ENCODE measurements around the gene UQCC2.

DNA sequence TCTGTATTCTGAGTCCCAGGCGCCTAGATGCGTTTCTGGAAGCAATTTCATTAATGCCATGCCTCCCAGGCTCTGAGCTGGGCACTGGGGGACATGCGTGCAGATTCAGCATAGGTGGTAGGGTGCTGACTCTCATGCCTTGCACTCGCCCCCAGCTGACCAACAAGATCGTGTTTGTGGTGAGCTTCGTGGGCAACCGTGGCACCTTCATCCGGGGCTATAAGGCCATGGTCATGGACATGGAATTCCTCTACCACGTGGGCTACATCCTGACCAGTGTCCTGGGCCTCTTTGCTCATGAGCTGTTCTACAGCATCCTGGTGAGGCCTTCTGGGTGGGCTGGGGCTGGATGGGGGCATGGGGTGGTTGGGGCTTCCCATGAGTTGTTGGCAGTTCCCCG is 21.6 kb downstream of the UQCC2 start:
- TF ChIP-seq, protein P1, sequence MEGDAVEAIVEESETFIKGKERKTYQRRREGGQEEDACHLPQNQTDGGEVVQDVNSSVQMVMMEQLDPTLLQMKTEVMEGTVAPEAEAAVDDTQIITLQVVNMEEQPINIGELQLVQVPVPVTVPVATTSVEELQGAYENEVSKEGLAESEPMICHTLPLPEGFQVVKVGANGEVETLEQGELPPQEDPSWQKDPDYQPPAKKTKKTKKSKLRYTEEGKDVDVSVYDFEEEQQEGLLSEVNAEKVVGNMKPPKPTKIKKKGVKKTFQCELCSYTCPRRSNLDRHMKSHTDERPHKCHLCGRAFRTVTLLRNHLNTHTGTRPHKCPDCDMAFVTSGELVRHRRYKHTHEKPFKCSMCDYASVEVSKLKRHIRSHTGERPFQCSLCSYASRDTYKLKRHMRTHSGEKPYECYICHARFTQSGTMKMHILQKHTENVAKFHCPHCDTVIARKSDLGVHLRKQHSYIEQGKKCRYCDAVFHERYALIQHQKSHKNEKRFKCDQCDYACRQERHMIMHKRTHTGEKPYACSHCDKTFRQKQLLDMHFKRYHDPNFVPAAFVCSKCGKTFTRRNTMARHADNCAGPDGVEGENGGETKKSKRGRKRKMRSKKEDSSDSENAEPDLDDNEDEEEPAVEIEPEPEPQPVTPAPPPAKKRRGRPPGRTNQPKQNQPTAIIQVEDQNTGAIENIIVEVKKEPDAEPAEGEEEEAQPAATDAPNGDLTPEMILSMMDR (IDR thresholded peaks at IDR 0.05) = no peak
- TF ChIP-seq CHD2 (IDR thresholded peaks at IDR 0.05; ENCODE audit: low read length, partially characterized antibody) (no peak), POLR2AphosphoS5 (IDR thresholded peaks at IDR 0.05; ENCODE audit: low read depth, low read length) (no peak), FOXM1 (IDR thresholded peaks at IDR 0.05; ENCODE audit: low read depth) (no peak), RAD21 (IDR thresholded peaks at IDR 0.05; ENCODE audit: low read length) (no peak), RFX5 (IDR thresholded peaks at IDR 0.05; ENCODE audit: low read length) (no peak)

Data from SK-N-SH (cell line).